GM21723 (cell line): ENCODE data around the gene TSPAN7.

Experiments
- ATAC-seq: cut with Tn5 transposase; IDR thresholded peaks from one replicate; pipeline ENCODE4 v1.9.1; 2021; ENCODE audit warnings: mild to moderate bottlenecking, moderate library complexity; ENCODE audit not compliant: unreplicated experiment

TSPAN7 gene

GRCh38 chrX:38641197-38641596 is 79.9 kb downstream of the TSPAN7 start:
- ATAC-seq = no peak

- no peak for ATAC-seq
These were observed 82.6 kb downstream of the TSPAN7 start for GRCh38 chrX:38643903-38644302.

- ATAC-seq = no peak
These were observed 84.8 kb downstream of the TSPAN7 start for GRCh38 chrX:38646129-38646528.

- no peak for ATAC-seq
These were observed 87.9 kb downstream of the TSPAN7 start for GRCh38 chrX:38649221-38649620.

- no peak for ATAC-seq
These were observed 88.6 kb downstream of the TSPAN7 start for GRCh38 chrX:38649674-38650647.

GRCh38 chrX:38651625-38652601 is 90.6 kb downstream of the TSPAN7 start:
- no peak for ATAC-seq

DNA sequence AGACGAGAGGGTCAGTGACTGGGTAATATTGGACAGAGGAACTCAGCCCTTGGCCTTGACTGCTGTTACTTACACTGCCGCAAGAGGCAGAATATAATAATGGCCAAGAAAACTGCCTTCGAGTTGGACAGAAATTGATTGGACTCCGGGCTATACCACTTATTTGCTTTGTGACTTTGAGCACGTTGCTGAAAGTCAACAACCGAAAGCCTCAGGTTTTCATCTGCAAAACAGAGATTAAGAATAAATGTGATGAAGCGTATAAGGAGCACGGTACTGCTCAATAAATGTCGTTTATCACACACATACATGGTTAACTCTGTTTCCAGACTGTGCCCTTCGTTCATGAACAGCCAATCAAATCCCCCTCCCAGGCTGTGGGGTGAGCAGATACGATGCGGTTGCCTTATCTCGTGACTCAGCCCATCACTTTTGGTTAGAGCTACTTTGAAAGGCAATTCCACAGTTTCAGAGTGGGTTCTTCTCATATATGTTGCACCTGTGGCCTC is 91.6 kb downstream of the TSPAN7 start:
- no peak for ATAC-seq

DNA sequence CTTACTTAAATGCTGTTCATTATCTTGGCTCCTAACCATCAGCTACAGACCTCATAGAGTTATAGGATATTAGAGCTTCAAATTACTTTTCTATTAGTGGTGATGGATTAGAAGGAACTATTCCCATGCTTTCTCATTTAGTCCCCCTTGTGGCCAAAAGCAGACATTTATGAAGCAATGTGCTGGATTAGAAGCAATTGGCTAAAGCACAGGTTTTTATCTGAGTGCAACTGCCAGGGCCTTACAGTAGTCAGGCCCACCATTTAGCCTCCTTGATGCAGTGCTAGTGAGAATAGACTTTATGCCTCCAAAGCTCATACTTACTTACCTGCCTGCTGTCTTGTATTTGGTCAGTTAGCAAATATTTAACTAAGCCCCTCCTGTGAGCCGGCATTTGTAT is 93.0 kb downstream of the TSPAN7 start:
- ATAC-seq = no peak

DNA sequence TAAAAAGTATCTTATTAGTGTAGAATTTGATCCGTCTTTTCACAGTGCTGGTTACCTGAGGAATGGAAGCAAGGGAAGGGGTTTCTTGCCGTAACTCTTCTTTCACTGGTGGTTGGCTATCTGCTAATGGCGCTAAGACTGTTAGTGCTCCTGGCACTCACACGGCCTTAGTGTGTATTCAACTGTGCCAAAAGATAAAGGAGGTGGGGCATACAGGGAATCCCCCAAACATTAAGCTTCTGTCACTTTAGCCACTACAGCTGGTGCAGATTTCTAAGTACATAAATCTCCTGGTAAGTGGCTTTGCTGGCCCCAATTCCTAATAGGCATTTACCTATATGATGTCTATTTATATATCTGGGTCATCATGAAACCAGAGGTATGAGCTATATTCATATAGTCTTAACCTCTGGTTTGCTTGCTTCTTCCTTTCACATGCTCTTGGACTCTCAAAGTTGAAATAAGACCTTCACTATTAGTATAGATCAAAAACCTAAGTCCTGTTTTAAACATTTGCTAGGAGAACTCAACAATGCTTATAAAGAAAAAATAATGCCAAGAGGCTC is 95.1 kb downstream of the TSPAN7 start:
- no peak for ATAC-seq

GRCh38 chrX:38657562-38657961 is 96.2 kb downstream of the TSPAN7 start:
- ATAC-seq = peak; percentile 48

DNA sequence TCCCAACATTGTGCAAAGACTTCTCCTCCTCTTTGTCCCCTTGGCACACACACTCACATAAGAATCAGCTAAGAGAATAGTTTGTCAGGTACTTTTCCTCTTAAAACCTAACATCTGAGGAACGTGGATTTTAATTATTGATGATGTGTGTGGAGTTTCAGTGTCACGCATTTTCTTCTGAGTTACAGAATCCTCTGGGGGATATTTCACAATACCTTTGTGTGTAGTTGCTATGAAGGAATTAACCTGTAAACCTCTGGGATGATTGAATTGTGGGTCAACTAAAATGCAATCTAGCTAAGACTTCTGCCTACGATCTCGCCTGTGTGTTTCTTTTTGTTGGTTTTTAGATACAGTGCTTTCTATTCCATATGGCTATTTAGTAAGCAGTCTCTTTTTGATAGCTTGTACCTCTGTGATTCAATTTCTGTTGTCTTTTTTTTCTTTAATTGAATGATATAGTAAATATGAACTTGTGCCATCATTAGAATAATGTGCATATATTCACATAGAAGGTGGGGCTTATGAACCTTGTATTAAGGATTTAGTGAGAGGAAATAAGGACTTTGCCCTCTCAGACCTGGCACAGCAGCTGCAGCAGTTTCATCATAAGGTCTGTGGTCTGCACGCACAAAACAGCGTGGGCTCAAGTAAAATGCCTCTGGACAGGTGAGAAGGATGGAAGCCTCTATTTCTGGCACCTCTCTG is 99.2 kb downstream of the TSPAN7 start:
- no peak for ATAC-seq

DNA sequence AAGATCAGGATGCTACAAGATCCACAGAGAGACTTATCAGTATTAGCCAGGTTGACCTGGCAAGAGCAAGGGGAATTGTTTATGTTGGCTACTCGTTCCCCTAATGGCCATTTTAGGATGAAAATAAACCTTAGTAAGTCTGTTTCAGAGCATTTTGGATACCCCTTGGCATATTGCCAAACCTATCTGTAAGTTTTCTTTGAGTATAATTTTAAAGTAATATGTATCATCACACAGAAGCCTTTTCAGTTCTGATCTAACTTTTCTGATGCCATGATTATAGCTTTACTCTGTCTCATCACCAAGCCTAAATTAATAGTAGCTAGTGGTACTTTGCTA is 99.7 kb downstream of the TSPAN7 start:
- ATAC-seq = no peak

DNA sequence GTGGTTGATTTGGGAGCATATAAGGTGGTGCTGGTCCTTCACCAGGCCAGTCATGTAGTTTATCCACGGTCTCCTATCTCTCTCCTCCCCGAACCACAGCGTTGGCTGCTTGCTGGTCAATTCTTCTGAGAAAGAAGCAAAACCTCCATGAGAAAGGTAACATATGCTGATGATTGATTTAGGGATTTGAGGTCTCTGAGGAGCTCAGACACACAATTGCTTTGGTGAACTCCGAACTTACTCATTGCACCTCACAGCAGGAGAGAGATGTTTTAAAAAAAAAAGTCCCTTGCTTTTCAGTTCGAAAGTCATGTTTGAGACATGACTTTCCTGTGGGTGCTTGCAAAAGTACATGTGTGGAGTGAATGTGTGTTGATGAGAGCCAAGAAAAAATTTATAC is 100.2 kb downstream of the TSPAN7 start:
- ATAC-seq = no peak

DNA sequence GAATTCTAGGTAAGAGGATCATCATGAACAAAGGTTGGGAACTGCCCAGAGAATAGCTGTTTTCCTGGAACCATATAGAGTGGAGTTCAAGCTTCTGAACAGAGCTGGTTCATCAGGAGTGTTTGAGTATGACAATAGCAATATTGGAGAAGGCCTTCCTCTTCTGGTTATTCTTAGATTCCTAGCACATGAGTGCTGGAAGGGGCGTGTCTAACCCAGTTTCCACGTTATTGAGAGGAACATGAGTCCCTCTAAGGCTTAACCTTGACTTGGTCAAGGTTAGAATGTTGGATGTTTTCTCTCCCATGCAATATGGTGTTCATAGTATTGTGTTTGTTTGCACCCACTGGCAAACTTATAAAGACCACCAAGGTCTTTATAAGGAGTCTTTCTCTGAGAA is 101.3 kb downstream of the TSPAN7 start:
- ATAC-seq = no peak

- no peak for ATAC-seq
These were observed 102.9 kb downstream of the TSPAN7 start for GRCh38 chrX:38664285-38664684.

DNA sequence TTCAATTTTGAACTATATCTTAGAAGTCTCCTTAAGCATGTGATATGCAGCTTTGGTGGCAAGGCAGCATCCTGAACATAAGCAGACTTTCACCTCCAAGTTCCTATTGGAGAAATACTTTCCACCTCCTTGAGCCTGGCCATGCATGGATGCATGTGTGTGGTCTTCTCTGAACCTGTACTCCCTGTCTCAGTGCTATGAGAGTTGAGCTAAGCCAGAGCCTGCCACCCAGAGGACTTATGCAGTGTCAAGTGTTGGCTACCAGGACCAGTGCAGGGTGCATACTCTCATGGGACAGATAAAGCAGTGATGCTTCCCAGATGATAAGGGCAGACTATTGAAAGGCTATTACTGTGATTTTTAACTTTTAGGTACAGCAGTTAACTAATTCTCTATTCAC is 105.6 kb downstream of the TSPAN7 start:
- no peak for ATAC-seq

DNA sequence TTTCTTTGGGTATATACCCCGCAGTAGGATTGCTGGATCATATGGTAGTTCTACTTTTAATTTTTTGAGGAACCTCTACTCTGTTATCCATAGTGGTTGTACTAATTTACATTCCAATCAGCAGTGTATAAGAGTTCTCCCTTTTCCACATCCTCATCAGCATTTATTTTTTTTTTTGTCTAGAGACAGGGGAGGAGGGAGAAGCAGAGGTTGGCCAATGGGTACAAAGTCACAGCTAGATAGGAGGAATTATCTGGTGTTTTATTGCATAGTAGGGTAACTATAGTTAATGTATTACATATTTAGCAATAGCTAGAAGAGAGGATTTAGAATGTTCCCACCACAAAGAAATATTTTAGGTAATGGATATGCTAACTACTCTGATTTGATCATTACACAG is 107.4 kb downstream of the TSPAN7 start:
- no peak for ATAC-seq

GRCh38 chrX:38669428-38669827 is 108.1 kb downstream of the TSPAN7 start:
- ATAC-seq = no peak

- no peak for ATAC-seq
These were observed 111.3 kb downstream of the TSPAN7 start for GRCh38 chrX:38672646-38673045.

DNA sequence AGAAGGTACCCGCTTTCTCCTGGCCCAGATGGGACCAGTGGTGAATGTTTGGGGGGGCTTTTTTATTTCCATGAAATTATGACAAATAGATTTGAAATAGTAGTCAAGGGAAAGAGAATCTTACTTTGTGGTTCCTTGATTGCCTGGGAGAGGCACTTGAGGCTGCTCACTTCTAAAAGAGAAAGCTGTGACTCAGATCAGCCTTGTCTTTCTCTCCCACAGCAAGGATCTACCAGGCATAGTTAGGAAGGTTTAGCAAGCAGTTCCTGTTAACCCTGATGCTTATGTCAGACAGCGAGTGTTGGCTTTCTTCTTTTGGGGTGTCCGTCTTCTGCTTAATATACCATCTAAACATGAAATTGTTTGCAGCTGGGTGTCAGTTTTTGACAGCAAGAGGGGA is 114.5 kb downstream of the TSPAN7 start:
- no peak for ATAC-seq

GRCh38 chrX:38678183-38678582 is 116.8 kb downstream of the TSPAN7 start:
- ATAC-seq = no peak
